Upper lobe of left lung (tissue), 6 donors: ENCODE data around the gene TMEM127. TPM values are rescaled to one million over a fixed set of nuclear protein-coding genes. Genes with fewer than 3 reads are reported as not detected.

Experiments used
- ATAC-seq, 2 donors: fragments of 200-7000 bp; cut with Tn5 transposase; one replicate each; pipeline ENCODE4 v1.9.1; 2022; ENCODE audit warnings: mild to moderate bottlenecking in 2 of 2, moderate library complexity in 2 of 2; ENCODE audit not compliant: low FRiP score in 2 of 2
- DNase-seq, 2 donors: peaks; one replicate each; pipeline ENCODE4 v3.0.0-alpha.2; 2019 to 2020
- H3K27ac ChIP-seq, 4 donors: fragments of 200-600 bp; sonication (generic); one replicate each; pipeline ENCODE4 v1.5.1; 2016 to 2019
- H3K27me3 ChIP-seq, 4 donors: fragments of 200-600 bp; sonication (generic); one replicate each; pipeline ENCODE4 v1.5.1; 2017 to 2019
- H3K36me3 ChIP-seq, 4 donors: fragments of 200-600 bp; sonication (generic); one replicate each; pipeline ENCODE4 v1.5.1; 2016 to 2019
- H3K4me1 ChIP-seq, 4 donors: fragments of 200-600 bp; sonication (generic); one replicate each; pipeline ENCODE4 v1.5.1; 2018 to 2019
- H3K4me3 ChIP-seq, 4 donors: fragments of 200-600 bp; sonication (generic); one replicate each; pipeline ENCODE4 v1.5.1; 2017 to 2019; ENCODE audit warnings: mild to moderate bottlenecking in 2 of 4, moderate library complexity in 1 of 4
- H3K9me3 ChIP-seq, 4 donors: fragments of 200-600 bp; sonication (generic); one replicate each; pipeline ENCODE4 v1.5.1; 2018 to 2019
- CTCF ChIP-seq, 6 experiments: fragments of 450-650 bp in 4 of 6; fragments of 200-600 bp in 2 of 6; sonication (generic) in 2 of 6; IDR thresholded peaks; one replicate each; pipeline ENCODE4 v1.5.1; 2016 to 2019; ENCODE audit warnings: antibody characterized with exemption in 6 of 6
- EP300 ChIP-seq, 4 donors: sonication (generic); formaldehyde crosslinking; IDR thresholded peaks; one replicate each; pipeline ENCODE4 v1.5.1; 2017; ENCODE audit warnings: antibody characterized with exemption in 4 of 4, control low read depth in 2 of 4
- POLR2A ChIP-seq, 4 donors: fragments of 450-650 bp; IDR thresholded peaks; one replicate each; pipeline ENCODE4 v1.5.1; 2016 to 2017; ENCODE audit warnings: antibody characterized with exemption in 4 of 4, mild to moderate bottlenecking in 2 of 4
- POLR2AphosphoS5 ChIP-seq, 2 donors: sonication (generic); formaldehyde crosslinking; IDR thresholded peaks; one replicate each; pipeline ENCODE4 v1.5.1; 2017; ENCODE audit warnings: antibody characterized with exemption in 2 of 2
- WGBS, 2 donors: methylation state at CpG; one replicate each; pipeline ENCODE4 v1.1.5; 2017 to 2018; 5-methylcytosine and 5-hydroxymethylcytosine counted together
- total RNA-seq, 6 donors: library from RNA; depleted of rRNA in 4 of 6; stranded (reverse); fragments of >200 nt in 4 of 6; gene quantifications; one replicate each; pipeline versions ENCODE4 v1.1.0 to v1.2.1, GENCODE V29; 2016 to 2021
- donor health status: DM: no; HTN: no; CAD: no; lungs with moderate emphysema.
- donor health status: DM: no; HTN: yes; CAD: no; lungs with severe emphysema.

The TMEM127 gene
- total RNA-seq = 10 to 100 TPM; 21.0 to 75.8 (median 44.8) TPM

- TF ChIP-seq POLR2AphosphoS5 (IDR thresholded peaks at IDR 0.05) (peak; percentile 89 to 95), CTCF (IDR thresholded peaks at IDR 0.05) (peak in 5 of 6 experiments; percentile 32 to 81 (median 70)), EP300 (IDR thresholded peaks at IDR 0.05) (no peak), POLR2A (IDR thresholded peaks at IDR 0.05) (peak in 3 of 4 donors; percentile 79 to 98 (median 93))
- H3K27ac ChIP-seq = peak within 1 kb of the TSS; percentile 89 to 99 (median 96)
- peaks cover 15 to 49% (median 28%) of the 10 kb centered on the region in 4 donors for H3K36me3 ChIP-seq
- H3K27me3 ChIP-seq = no peaks in the 10 kb centered on the region
- WGBS, 2 donors = 0% methylated on average over 8 to 17 of the region's 81 CpGs
- ATAC-seq (peak; percentile 98 to 99), DNase-seq (peak; percentile 100)
- H3K4me1 ChIP-seq = peaks cover 34 to 47% (median 38%) of the 10 kb centered on the region in 4 donors
- no peaks in the 10 kb centered on the region for H3K9me3 ChIP-seq
- H3K4me3 ChIP-seq = peak within 1 kb of the TSS; percentile 74 to 98 (median 92)
These were observed at the start of gene TMEM127, which contains the start of gene CIAO1 for GRCh38 chr2:96265840-96266679. TSS of gene TMEM127 (minus strand) at chr2:96265997. CDS start at chr2:96265381, 616 bp downstream. TSS of gene CIAO1 (plus strand) at chr2:96266225. CDS start at chr2:96266351, 126 bp downstream.

GRCh38 chr2:96315005-96315399, 49.2 kb upstream of the TMEM127 start:
- H3K36me3 ChIP-seq = no peaks in the 10 kb centered on the region
- H3K27me3 ChIP-seq = no peaks in the 10 kb centered on the region
- H3K9me3 ChIP-seq = no peaks in the 10 kb centered on the region
- no peaks in the 10 kb centered on the region for H3K4me1 ChIP-seq
- no peak overlapping the region for H3K4me3 ChIP-seq
- 84 to 87% methylated on average over 3 of the region's 3 CpGs for WGBS, 2 donors
- DNase-seq (no peak), ATAC-seq (no peak)
- H3K27ac ChIP-seq = no peak overlapping the region
- TF ChIP-seq EP300 (IDR thresholded peaks at IDR 0.05) (no peak), POLR2A (IDR thresholded peaks at IDR 0.05) (no peak), POLR2AphosphoS5 (IDR thresholded peaks at IDR 0.05) (no peak), CTCF (IDR thresholded peaks at IDR 0.05) (no peak)

GRCh38 chr2:96308248-96308647, 42.5 kb upstream of the TMEM127 start:
- Histone ChIP-seq H3K27me3 (no peaks in the 10 kb centered on the region), H3K9me3 (no peaks in the 10 kb centered on the region), H3K4me1 (peaks cover 12 to 22% (median 14%) of the 10 kb centered on the region in 4 donors), H3K27ac (no peak overlapping the region), H3K36me3 (peaks cover 1 to 12% (median 6%) of the 10 kb centered on the region in 4 donors), H3K4me3 (no peak overlapping the region)
- TF ChIP-seq EP300 (IDR thresholded peaks at IDR 0.05) = no peak
- TF ChIP-seq POLR2A (IDR thresholded peaks at IDR 0.05) = no peak
- no peak for TF ChIP-seq POLR2AphosphoS5 (IDR thresholded peaks at IDR 0.05)
- no peak for TF ChIP-seq CTCF (IDR thresholded peaks at IDR 0.05)
- no peak for ATAC-seq
- no peak for DNase-seq
- 71 to 86% methylated on average over 3 to 5 of the region's 5 CpGs for WGBS, 2 donors

GRCh38 chr2:96306370-96306769, 40.6 kb upstream of the TMEM127 start:
- Histone ChIP-seq H3K4me3 (peak overlapping the region in 3 of 4 donors; percentile 69 to 90 (median 70)), H3K36me3 (peaks cover 20 to 31% (median 23%) of the 10 kb centered on the region in 4 donors), H3K27me3 (no peaks in the 10 kb centered on the region), H3K27ac (peak overlapping the region in 3 of 4 donors; percentile 86 to 90 (median 87)), H3K9me3 (no peaks in the 10 kb centered on the region), H3K4me1 (peaks cover 12 to 22% (median 14%) of the 10 kb centered on the region in 4 donors)
- TF ChIP-seq POLR2A (IDR thresholded peaks at IDR 0.05) (no peak), POLR2AphosphoS5 (IDR thresholded peaks at IDR 0.05) (no peak), CTCF (IDR thresholded peaks at IDR 0.05) (no peak), EP300 (IDR thresholded peaks at IDR 0.05) (no peak)
- WGBS, 2 donors = 88 to 91% methylated on average over 3 of the region's 3 CpGs
- ATAC-seq (no peak), DNase-seq (no peak)
